Endothelial cell of umbilical vein (primary cell): ENCODE measurements around the gene CDYL.

Experiments used
- CTCF ChIP-seq, 2 donors: IDR thresholded peaks; 1 replicate in 1 of 2; 2 replicates in 1 of 2; pipeline ENCODE4 v1.5.1; 2011; ENCODE audit warnings: low read length in 2 of 2, mild to moderate bottlenecking in 2 of 2, moderate library complexity in 2 of 2, control low read depth in 1 of 2, inconsistent platforms in 1 of 2, low read depth in 1 of 2; ENCODE audit not compliant: insufficient read depth in 1 of 2; ENCODE audit errors: extremely low read depth in 1 of 2
- MYC ChIP-seq: IDR thresholded peaks from one replicate; pipeline ENCODE4 v1.6.1; 2011; ENCODE audit warnings: mild to moderate bottlenecking, low read depth, low read length
- POLR2A ChIP-seq: IDR thresholded peaks from 2 replicates; pipeline ENCODE4 v1.6.1; 2012; ENCODE audit warnings: low read depth, mild to moderate bottlenecking, control low read depth, low read length
- POLR2AphosphoS5 ChIP-seq: IDR thresholded peaks from 2 replicates; pipeline ENCODE4 v1.6.1; 2012; ENCODE audit warnings: low read depth, mild to moderate bottlenecking, control low read depth, low read length, moderate library complexity; ENCODE audit not compliant: insufficient read depth

GRCh38 chr6:4937414-4937813 is 161.2 kb downstream of the CDYL start:
- no peak for TF ChIP-seq CTCF (IDR thresholded peaks at IDR 0.05; ENCODE audit: extremely low read depth in 1 of 2, insufficient read depth in 1 of 2, low read depth in 1 of 2, low read length in 2 of 2)
- TF ChIP-seq POLR2AphosphoS5 = no peak
- no peak for TF ChIP-seq MYC
- no peak for TF ChIP-seq POLR2A
